Lower leg skin (tissue), 3 donors: Measurements from ENCODE around the gene NUMB.

Source experiments
- POLR2A ChIP-seq, 2 donors: fragments of 450-650 bp; IDR thresholded peaks; one replicate each; pipeline ENCODE4 v1.6.1; 2016 to 2017; ENCODE audit warnings: antibody characterized with exemption in 2 of 2, mild to moderate bottlenecking in 1 of 2, moderate library complexity in 1 of 2
- TF ChIP-seq, protein P1 (sequence below), 3 donors: fragments of 450-650 bp; IDR thresholded peaks; one replicate each; pipeline ENCODE4 v1.5.1; 2016; ENCODE audit warnings: antibody characterized with exemption in 3 of 3, mild to moderate bottlenecking in 3 of 3, moderate library complexity in 2 of 3

DNA sequence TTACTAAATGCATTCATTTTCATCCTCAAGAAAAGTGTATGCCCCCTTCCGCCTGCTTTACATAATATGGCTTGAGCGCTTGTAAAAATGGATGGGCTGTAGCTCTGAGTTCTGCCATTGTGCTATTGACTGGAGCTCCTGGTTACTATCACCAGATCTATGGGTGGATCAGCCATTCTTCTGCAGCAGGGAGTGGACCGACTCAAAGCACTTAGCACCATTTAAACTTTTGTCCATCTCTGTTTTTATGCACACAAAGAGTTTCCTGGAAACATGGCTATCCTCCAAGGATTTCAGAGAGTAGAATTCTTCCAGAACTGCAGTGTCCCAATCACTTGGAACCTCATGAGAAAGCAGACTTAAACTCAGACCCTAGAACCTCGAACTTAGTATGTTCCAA, 4.5 kb upstream of the NUMB start:
- TF ChIP-seq, protein P1, sequence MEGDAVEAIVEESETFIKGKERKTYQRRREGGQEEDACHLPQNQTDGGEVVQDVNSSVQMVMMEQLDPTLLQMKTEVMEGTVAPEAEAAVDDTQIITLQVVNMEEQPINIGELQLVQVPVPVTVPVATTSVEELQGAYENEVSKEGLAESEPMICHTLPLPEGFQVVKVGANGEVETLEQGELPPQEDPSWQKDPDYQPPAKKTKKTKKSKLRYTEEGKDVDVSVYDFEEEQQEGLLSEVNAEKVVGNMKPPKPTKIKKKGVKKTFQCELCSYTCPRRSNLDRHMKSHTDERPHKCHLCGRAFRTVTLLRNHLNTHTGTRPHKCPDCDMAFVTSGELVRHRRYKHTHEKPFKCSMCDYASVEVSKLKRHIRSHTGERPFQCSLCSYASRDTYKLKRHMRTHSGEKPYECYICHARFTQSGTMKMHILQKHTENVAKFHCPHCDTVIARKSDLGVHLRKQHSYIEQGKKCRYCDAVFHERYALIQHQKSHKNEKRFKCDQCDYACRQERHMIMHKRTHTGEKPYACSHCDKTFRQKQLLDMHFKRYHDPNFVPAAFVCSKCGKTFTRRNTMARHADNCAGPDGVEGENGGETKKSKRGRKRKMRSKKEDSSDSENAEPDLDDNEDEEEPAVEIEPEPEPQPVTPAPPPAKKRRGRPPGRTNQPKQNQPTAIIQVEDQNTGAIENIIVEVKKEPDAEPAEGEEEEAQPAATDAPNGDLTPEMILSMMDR (IDR thresholded peaks at IDR 0.05), result no peak
- TF ChIP-seq POLR2A (IDR thresholded peaks at IDR 0.05), result no peak
